HepG2 (cell line): Measurements from ENCODE around the gene DUSP8.

Experiments
- RFX5 ChIP-seq: IDR thresholded peaks from 2 replicates; pipeline ENCODE4 v1.6.1; 2011; ENCODE audit warnings: low read depth, low read length, improper control_type of control experiment
- RNF2 ChIP-seq: fragments of 450-650 bp; conservative IDR thresholded peaks from 2 replicates; pipeline ENCODE4 v1.6.1; 2016; ENCODE audit warnings: low read depth
- ZNF430 ChIP-seq: sonication (generic); formaldehyde crosslinking; IDR thresholded peaks from 2 replicates; pipeline ENCODE4 v1.9.0; 2021; ENCODE audit warnings: mild to moderate bottlenecking, missing genetic modification reagents
- TF ChIP-seq, protein P1 (sequence below): sonication (generic); formaldehyde crosslinking; IDR thresholded peaks from 2 replicates; pipeline ENCODE4 v1.5.0; 2020; ENCODE audit warnings: mild to moderate bottlenecking, missing genetic modification reagents, moderate library complexity

DNA sequence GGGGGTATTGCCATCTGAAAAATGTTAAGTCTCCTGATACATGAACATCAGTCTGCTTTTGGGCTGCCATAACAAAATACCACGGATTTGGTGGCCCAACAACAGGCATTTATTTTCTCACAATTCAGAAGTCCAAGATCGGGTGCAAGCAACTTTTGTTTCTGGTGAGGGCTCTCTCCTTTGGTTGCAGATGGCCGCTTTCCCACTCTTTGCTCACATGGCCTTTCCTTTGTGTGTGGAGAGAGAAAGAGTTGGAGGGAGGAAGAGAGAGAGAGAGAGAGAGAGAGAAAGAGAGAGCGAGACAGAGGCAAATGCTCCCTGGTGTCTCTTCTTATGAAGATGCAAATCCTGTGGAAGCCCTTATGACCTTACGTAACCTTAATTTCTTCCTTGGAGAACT, 28.6 kb upstream of the DUSP8 start:
- TF ChIP-seq RFX5 = no peak
- no peak for TF ChIP-seq ZNF430 (CRISPR knock-in tag)
- TF ChIP-seq, protein P1, sequence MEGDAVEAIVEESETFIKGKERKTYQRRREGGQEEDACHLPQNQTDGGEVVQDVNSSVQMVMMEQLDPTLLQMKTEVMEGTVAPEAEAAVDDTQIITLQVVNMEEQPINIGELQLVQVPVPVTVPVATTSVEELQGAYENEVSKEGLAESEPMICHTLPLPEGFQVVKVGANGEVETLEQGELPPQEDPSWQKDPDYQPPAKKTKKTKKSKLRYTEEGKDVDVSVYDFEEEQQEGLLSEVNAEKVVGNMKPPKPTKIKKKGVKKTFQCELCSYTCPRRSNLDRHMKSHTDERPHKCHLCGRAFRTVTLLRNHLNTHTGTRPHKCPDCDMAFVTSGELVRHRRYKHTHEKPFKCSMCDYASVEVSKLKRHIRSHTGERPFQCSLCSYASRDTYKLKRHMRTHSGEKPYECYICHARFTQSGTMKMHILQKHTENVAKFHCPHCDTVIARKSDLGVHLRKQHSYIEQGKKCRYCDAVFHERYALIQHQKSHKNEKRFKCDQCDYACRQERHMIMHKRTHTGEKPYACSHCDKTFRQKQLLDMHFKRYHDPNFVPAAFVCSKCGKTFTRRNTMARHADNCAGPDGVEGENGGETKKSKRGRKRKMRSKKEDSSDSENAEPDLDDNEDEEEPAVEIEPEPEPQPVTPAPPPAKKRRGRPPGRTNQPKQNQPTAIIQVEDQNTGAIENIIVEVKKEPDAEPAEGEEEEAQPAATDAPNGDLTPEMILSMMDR (CRISPR knock-in tag) = no peak
- no peak for TF ChIP-seq RNF2
